ENCODE data around the gene PLAAT1.

The PLAAT1 gene

DNA sequence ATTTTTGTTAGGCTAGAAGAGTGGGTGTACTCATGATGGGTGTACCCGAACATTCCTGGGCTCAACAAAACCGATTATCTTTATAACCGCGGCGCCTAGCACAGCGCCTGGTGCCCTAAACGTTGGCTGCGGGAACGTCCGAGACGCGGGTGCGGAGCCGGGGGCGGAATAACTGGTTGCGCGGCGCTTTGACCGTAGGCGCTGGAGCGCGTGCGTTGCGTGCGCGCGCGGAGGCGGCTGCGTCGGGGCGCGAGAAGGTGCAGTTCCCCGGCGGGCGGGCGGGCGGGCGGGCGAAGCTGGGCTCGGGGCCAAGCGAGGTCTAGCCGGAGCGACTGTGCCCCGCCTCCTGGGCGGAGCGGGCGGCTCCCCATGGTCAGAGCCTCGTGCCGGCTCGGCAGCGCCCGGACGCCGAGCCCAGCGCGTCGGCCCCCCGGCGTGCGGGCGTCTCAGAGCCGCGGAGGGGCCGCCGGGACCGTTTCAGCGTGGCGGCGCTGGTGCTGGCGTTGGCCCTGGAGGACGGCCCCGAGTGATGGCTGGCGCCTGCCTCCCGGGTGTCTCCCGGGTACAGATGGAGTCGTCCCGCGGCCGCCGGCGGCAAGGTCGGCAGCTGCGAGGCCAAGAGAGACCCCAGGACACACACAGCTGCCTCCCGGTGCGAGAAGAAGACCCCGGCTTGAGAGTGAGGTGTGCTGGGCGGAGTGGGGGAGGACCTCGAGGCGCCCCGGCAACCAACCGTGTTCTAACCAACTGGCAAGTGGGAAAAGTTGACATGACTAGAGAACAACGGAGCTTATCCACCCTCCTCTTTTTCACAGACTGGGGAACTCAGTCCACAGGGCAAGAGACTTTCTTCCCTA lies at the start of gene PLAAT1:
PLAAT1 (plus strand) TSS at position 373 of the 857 bp plus-strand sequence. CDS start 14,429 bp downstream, outside the sequence.
- peak; percentile 58 for DNase-seq (ENCODE audit: low spot score)

DNA sequence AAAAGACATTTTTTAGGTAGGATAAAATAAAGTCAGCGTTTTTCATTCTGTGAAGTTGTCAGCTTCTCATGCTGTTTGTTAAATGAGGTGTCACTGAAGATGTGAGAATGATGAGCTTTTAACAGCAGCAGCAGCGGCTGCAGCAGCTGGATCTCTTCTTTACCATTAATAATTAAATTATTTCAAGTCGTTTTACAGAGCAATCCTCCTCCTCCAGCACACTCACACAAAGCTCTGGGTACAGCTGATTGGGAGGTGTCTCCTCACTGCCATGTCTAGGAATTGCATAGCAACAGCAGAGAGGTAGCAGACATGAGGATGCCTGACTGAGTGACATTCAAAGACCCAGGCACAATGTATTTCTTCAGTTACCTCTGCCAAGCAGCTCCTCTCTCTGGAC lies 46.7 kb upstream of the PLAAT1 start:
- no peak for DNase-seq (ENCODE audit: low spot score)

DNA sequence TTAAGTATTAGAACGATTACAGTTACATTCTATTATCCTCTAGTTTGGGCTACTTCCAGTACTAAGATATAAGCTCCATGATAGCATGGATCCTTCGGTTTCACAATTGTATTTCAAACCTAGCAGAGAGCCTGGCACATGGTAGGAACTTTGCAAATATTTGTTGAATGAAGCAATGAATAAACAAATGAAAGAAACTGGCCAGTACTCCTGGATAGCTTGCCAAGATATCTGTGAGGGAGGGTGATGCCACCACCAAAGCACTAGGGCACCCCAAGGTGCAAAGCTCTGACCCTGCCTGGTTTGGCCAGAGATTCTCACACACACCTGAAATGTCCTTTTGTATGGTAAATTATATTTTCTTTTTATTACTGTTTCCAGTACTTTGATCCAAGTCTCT lies 44.3 kb upstream of the PLAAT1 start:
- DNase-seq (ENCODE audit: low spot score): no peak

DNA sequence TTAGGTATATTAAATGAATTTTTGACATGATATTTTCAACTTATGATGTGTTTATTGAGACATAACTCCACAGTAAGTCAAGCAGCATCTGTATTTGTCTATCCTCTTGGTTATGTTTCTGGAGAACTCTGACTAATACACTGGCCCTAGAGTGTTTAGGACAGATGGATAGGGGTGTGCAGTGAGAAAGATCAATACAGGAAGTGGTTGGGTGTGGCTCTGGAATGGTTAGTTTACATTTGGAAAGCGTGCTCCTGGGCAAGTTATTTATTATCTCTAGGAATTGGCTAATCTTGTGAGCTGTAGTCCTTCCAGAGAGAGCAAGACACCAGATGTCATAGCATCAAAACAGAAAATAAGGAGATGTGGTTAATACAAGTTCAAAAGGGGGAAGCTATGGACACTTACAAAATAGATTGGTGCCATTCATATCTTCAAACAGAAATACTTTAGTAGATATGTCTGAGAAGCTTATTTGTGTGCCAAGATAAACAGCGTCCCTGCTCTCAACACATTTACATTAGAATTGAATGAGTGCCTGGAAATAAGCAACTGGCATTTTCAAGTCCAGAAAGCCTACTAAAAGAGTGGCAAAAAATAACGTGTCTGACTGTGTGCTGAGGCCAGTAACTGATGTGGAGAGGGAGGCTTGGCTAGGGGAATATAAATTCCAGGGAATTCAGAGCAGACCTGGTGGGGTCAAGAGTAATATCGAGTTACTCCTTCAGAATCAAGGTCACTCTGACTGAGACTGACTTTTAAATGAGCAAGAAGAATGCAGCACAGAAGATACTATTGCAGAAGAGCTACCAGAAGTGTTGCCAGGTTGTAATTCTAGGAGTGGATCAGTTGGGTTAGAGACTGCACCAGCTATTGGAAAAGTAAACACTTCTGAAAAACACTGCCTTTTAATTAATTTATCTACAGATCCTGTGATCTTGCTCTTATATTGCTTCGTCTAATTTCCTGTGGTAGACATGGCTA lies 33.4 kb upstream of the PLAAT1 start:
- DNase-seq (ENCODE audit: low spot score): no peak

DNA sequence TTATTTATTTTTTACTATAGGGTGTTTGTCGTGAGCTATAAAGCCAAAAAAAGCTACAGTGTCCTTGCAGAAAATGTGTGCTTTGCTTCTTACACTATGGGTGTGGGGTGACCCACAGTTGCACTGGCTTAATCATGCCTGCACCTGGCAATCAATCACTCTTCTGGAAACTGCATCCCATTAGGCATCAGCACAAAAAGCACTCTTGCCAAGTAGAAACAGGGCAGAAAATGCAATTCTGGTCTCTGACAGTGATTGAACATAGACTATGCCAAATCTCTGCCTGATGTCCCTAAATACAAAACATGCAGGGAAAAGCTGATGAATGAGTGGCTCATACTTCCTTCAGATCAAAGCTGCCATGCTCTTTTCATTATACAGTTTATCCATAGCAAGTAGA lies 30.4 kb upstream of the PLAAT1 start:
- DNase-seq (ENCODE audit: low spot score): no peak

DNA sequence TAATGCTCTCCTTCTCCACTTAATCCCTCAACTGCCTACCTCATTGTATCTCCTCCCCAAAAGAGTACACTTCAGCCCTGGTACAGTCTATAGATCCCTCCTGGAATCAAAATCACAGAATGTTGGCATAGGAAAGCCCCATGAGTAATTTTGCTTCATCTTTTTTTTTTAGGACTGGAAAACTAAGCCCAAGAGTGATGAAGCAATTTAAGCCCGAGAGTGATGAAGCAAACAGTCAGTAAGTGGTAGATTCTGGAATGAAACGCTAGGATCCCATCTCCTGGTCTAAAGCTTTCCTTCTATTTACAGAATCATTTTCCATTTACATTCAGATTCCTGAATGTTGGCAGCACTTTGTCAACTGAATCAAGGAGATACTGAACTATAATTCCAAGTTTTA lies 29.8 kb upstream of the PLAAT1 start:
- no peak for DNase-seq (ENCODE audit: low spot score)

DNA sequence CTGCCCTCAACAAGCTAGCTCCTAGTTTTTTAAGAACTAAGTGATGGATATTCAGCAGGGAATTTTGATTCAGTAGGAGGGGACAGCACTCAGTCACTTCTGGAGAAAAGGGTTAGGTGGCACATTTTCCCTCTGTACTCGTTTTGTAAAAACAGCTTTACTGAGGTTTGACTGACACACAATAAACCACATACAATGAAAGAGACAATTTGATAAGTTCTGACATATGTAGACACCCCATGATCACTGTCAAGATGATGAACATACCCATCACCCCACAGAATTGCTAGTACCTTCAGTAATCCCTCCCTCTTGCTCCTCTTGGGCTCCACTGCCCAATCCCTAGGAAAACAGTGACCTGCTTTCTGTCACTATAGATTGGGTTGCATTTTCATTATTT lies 29.0 kb upstream of the PLAAT1 start:
- no peak for DNase-seq (ENCODE audit: low spot score)

DNA sequence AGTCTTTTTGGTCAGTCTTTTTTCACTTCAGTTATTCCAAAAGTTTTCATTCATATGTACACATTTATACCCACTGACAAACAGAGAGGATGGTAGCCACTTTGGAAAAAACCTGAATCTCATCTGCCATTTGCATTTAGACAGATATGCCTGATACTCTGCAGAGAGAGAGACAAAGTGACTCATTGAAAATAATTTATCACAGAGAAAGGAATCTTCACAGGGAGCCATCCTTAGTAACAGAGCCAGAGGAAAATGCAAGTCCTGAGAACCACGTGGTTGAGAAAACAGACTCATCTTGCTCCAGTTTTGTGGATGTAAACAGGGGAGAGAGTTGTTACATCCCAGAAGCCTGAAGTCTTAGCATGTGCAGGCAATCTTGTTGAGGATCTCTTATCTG lies 28.2 kb upstream of the PLAAT1 start:
- DNase-seq (ENCODE audit: low spot score): no peak

DNA sequence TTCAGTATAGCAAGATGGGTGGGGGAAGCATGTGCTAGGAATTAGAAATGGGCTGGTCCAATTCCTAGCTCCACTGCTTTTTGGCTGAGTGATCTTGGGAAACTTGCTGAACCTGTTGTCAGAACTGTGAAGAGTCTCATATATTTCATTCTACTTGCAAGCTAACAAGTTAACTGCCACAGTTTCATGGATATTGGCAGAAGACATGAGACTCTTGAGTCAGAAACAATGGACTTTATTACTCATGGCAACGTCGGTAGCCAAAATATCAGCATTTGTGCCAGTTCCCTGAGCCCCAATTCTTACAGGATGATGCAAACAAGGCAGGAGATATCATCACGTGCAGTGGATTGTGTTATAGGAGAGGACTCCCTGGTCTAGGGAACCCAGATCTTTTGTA lies 26.6 kb upstream of the PLAAT1 start:
- no peak for DNase-seq (ENCODE audit: low spot score)

DNA sequence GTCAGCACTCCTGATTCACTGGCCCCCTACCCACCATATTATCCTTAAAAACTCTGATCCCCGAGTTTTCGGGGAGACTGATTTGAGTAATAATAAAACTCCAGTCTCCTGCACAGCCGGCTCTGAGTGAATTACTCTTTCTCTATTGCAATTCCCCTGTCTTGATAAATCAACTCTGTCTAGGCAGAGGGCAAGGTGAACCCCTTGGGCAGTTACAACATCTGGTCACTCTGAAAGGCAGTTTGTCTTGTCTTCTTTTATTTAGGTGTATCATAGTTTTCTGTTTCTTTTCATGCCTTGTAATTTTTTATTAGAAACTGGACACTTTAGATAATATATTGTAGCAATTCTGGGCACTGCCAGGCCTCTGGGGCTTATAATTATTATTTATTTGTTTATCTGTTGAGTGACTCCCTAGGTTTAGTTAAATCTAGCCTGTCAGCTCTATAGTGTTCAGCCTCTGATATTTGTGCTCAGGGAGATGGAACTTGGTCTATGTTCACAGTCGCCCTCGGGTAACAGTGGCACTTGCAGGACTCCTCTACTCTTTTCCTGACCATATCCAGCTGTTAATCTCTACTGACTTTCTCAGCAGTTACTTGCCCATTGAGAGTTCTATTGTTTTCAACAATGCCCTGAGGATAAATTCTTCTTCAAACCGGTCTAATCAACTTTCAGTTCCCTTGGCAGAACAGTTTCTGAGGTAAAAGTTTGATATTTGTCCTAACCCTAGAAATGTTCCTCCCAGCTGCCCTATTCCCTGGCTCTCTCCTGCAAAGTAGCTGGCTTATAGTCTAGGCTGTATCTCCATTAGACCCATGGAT lies 15.5 kb upstream of the PLAAT1 start:
- DNase-seq (ENCODE audit: low spot score): no peak

DNA sequence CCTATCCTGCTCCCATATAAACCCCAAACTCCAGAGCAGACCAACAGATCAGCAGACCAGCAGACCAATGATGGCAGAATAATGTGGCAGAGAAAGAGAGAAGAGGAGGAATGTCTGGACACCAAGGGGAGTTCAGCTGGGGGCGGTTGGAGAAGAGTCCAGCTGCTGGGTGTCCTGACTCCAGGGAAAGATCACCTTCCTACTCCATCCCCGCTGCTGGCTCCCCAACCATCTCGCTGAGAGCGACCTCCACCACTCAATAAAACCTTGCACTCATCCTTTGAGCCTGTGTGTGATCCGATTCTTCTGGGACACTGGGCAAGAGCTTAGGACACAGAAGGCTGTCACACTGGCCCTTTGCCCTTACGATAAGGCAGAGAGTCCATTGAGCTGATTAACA lies 12.8 kb upstream of the PLAAT1 start:
- DNase-seq (ENCODE audit: low spot score): no peak

DNA sequence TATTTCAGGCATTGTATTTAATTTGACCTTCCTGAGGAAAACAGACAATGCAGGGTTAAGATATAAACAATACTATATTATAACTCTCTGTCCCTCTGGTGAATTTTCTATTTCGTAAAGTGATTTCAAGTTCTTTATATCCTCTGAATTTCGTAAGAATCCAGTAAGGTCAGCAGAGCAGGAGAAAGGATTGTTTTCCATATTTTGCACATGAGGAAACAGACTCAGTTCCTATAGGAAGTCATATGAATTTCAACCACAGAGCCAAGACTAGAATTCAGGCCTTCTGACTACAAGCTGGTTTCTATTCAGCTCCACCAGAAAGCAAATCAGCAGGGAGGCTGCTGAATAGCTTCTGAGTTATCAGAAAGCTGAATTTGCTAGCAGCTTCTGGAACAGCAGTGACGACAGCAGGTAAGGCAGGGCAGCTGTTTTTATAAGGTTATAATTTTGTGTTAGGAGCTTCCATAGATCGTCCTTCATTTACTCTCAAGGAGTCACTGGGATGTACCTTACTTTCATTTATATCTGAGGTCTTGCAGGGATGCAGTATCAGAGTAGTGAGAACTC lies 11.1 kb upstream of the PLAAT1 start:
- no peak for DNase-seq (ENCODE audit: low spot score)

DNA sequence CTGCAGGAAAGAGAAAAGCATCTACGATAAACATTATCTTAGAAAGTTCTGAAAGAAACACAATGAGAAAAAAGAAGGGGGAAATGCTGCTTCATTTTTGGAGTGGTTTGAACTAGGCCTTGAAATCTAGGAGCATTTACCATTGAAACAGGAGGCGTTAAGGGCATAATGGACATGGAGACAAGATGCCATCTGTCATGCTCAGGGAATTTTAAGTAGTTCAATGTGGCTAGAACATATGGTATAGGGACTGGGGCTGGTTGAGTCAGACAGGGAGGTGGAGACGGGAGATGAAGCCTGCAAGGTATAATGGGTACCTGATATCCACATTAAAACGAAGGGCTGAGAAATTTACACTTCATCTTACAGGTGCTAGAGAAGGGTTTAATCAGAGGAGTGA lies 10.4 kb upstream of the PLAAT1 start:
- no peak for DNase-seq (ENCODE audit: low spot score)

DNA sequence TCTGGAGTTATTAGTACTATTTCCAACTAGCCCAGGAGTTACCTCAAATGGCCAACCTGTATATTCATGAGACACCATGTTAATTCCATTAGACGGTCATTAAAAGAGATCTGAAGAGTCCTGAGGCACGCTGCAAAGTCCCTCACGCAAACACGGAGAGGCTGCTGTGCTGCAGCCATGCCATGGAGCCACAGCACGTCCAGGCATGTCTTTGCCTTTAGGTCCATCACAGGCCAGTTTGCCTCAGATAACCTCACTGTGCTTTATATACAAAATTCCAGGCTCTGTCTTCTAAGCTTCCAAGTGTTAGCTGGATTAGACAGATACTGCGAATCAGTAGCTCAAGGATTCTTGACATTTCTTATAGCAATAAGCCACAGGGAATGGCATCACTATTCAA lies 9.8 kb upstream of the PLAAT1 start:
- no peak for DNase-seq (ENCODE audit: low spot score)

DNA sequence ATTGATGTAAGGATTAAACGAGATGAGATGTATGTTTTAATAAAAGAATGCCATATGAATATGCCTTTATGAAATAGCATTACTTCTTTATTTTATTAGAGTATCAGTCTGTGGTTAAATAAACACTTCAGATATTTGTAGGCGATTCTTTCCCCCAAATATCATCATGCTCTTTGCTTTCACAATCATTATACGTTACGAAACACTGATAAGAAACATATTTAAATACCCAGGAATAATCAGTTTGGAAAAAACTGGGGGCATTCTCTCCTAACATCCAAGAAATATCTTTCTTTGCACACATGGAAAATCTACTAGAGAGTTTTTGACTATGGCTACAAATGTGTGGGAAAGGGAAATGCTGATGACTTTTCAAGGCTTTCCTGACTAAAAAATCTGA lies 4.4 kb upstream of the PLAAT1 start:
- no peak for DNase-seq (ENCODE audit: low spot score)

DNA sequence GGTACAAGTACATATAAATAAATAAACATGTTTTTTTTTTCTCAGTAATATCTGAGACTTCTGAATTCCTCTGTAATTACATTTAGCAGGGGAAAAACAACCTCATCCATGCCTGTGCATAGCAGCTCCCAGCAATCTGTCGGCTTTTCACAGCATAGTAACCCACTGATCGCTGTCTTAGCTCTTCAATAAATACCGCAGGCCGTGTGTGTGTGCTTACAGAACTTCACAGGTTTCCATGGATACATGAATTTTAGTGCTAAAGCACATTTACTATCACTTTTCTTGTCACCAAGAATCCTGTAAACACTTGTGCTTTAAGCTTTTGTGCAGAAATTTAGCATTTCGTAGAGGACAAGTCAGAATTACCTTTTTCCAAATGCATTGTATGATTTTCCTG lies 4.0 kb upstream of the PLAAT1 start:
- DNase-seq (ENCODE audit: low spot score): no peak

DNA sequence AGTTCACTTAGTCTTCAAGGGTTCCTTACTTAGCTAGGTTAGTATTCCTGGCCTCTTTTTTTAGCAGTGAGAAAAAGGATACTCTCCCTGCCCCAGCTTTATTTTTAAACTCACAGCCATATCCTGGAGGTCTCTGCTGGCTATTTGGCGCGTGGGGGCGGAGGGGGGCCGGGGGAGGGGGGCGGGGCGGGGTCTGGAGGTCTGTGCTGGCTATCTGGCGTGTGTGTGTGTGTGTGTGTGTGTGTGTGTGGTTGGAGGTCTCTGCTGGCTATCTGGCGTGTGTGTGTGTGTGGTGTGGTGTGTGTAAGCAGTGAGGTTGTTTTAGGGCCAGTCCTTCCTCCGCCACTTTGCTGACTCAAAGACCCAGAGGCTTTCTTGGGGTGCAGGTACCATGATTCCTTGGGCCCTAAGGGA lies 579 bp upstream of the PLAAT1 start:
- no peak for DNase-seq (ENCODE audit: low spot score)

DNA sequence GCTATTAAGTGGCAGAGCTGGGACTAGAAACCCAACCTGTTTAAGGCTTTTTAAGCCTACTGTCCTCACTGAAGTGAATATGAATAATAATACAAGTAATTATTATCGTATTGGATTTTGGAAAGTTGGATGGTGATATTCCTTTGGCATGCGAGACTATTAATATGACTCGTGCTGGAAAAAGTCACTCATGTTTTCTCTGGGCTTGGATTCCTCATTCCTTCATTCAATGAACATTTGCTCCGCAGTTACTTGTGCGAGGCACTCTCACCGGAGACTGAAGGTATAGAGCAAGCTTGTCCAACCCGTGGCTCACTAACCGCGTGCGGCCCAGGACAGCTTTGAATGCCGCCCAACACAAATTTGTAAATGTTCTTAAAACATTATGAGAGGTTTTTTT lies 694 bp downstream of the PLAAT1 start:
- DNase-seq (ENCODE audit: low spot score): no peak

DNA sequence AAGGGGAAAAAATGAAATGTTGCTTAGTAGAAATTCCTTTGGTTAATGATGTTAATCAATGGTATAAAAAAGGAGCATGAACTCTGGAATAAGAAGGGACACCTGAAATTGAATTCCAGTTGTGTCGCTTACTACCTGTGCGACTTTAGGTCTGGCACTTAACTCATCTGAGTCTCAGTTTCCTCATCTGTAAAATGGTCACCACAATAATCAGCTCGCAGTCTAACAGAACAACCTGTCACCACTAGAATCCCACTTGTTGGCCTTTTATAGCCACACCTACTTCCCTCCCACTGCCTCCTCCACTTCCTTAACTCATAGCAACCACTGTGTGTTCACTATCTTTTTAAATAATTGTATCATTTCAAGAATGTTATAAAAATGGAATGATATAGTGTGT lies 2.5 kb downstream of the PLAAT1 start:
- no peak for DNase-seq (ENCODE audit: low spot score)

DNA sequence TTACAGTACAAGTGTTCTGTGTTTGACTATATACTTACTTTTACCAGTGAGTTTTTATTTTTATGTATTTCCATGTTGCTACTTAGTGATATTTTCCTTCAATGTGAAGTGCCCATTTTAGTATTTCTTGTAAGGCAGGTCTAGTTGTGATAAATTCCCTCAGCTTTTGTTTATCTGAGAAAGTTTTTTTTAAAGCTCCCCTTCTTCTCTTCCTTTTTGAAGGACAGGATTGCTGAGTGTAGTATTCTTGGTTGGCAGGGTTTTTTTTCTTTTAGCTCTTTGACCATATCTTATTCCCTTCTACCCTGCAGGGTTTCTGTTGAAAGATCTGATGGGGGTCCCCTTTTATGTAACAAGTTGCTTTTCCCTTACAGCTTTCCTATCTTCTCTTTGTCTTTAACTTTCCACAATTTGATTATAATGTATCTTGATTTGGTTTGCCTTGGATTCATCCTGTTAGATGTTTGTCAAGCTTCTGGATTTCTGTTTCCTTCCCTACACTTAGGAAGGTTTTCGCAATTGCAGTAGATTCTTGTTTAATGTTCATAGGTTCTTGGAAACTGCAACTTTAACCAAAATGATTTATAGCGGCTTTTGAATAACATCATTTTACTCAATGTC lies 7.9 kb downstream of the PLAAT1 start:
- no peak for DNase-seq (ENCODE audit: low spot score)

DNA sequence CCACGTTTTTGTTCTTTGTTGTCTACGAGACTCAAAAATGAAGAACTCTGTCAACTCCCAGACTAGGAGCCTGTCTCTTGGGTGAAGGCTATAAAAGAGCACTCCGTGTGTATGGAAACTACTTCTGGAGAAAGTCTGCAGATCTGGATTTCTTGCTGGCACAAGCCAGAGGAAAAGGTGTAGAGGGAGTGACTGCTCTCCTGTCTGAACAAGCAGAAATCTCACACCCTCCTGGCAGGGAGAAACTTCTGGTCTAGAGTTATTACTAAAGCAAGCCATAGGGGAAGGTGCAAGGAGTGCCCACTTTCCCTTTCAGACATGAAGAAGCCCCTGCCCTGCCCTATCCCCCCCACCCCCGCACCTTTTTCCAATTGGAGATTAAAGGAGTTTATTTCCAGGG lies 9.5 kb downstream of the PLAAT1 start:
- DNase-seq (ENCODE audit: low spot score): no peak

Measured in AG08396 (cell line).